ENCODE data around the gene MVP. TPM values are rescaled to one million over a fixed set of nuclear protein-coding genes. Genes with fewer than 3 reads are reported as not detected.

MVP gene
- total RNA-seq, 6 experiments from 2014 or later = 37.4 to 112 (median 77.8) TPM

DNA sequence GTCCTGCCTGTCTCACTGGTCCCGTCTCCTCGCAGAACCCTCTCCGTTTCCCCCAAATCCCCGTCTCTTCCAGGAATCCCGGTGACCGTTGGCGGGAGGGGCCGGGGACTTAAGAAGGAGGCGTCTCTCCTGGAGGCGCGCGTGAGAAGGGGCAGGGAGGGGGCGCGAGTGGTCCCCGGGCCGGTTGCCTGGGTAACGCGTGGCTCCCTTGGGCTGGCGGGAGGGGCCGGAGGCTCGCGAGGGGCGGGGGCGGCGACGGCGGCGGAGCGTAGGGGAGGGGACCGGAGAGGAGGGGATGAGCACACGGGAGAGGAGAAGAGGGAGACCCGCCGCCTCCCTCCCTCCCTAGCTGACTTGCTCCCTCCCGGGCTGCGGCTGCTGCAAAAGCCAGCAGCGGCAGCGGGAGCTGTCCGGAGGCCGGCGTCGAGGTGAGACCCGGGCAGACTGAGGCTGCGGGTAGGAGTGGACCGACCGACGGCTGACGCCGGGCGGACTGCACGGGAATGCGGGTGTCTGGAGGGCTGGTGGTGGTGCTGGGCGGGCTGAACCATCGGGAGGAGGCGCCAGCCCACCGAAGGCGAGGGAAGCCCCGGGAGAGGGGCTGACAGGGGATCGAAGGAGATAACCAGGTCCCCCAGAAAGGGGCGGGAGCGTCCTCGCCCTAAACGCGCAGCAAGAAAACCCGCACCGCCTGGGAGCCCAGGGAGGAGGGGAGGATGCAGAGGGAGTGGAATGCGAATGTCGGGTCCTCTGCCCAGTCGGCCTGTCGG, 8.2 kb upstream of the MVP start, which contains the start of gene PRRT2:
PRRT2 (plus strand) TSS at position 298 of the 770 bp plus-strand sequence. CDS start 862 bp downstream, outside the sequence.
- Histone ChIP-seq H3K27ac (peak within 1 kb of the TSS; percentile 76 to 80 (median 78)), H3K9me3 (no peaks in the 10 kb centered on the region), H3K36me3 (peaks cover 0 to 10% (median 0%) of the 10 kb centered on the region in 4 donors), H3K4me1 (peaks cover 0 to 30% (median 6%) of the 10 kb centered on the region in 4 donors), H3K27me3 (no peaks in the 10 kb centered on the region), H3K4me3 (peak within 1 kb of the TSS; percentile 32 to 60 (median 44))
- ATAC-seq (no peak), DNase-seq (peak in 2 of 3 donors; percentile 57 to 62)
- TF ChIP-seq, protein P1, sequence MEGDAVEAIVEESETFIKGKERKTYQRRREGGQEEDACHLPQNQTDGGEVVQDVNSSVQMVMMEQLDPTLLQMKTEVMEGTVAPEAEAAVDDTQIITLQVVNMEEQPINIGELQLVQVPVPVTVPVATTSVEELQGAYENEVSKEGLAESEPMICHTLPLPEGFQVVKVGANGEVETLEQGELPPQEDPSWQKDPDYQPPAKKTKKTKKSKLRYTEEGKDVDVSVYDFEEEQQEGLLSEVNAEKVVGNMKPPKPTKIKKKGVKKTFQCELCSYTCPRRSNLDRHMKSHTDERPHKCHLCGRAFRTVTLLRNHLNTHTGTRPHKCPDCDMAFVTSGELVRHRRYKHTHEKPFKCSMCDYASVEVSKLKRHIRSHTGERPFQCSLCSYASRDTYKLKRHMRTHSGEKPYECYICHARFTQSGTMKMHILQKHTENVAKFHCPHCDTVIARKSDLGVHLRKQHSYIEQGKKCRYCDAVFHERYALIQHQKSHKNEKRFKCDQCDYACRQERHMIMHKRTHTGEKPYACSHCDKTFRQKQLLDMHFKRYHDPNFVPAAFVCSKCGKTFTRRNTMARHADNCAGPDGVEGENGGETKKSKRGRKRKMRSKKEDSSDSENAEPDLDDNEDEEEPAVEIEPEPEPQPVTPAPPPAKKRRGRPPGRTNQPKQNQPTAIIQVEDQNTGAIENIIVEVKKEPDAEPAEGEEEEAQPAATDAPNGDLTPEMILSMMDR (IDR thresholded peaks at IDR 0.05) = no peak
- intact Hi-C loops (cut with DNase I) = loop anchor here in 1 of 2 donors (5.0 to 10.0 kb wide), 2 partner anchors 35 to 183 kb away; partner anchors contain the start of genes HIRIP3 and INO80E
- 20% methylated on average over 27 of the region's 69 CpGs for WGBS (ENCODE audit: insufficient coverage, low coverage, low lambda C conversion rate, missing lambda C conversion rate)

DNA sequence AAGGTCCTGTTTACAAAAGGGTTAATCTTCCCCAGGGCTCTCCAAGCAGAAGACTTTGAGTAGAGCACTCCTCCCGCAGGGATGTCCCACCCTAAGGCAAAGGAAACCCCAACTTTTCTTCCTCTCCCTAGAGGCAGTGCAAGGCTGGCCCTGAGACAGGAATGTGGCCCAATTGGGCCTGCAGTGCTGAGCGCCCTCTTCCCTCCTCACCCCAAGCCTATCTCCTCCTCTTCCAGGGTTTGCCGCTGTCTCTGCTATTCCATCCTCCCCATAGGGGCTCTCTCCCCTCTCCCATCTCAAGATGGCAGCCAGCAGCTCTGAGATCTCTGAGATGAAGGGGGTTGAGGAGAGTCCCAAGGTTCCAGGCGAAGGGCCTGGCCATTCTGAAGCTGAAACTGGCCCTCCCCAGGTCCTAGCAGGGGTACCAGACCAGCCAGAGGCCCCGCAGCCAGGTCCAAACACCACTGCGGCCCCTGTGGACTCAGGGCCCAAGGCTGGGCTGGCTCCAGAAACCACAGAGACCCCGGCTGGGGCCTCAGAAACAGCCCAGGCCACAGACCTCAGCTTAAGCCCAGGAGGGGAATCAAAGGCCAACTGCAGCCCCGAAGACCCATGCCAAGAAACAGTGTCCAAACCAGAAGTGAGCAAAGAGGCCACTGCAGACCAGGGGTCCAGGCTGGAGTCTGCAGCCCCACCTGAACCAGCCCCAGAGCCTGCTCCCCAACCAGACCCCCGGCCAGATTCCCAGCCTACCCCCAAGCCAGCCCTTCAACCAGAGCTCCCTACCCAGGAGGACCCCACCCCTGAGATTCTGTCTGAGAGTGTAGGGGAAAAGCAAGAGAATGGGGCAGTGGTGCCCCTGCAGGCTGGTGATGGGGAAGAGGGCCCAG, 7.3 kb upstream of the MVP start:
- intact Hi-C loops (cut with DNase I) = loop anchor here in 1 of 2 donors (5.0 to 10.0 kb wide), 2 partner anchors 34 to 182 kb away; partner anchors contain the start of genes HIRIP3 and INO80E
- WGBS (ENCODE audit: insufficient coverage, low coverage, low lambda C conversion rate, missing lambda C conversion rate) = 83% methylated on average over 3 of the region's 9 CpGs
- H3K27me3 ChIP-seq = no peaks in the 10 kb centered on the region
- no peak overlapping the region for H3K4me3 ChIP-seq
- ATAC-seq = no peak
- peak in 1 of 3 donors; percentile 50 for DNase-seq
- peaks cover 2 to 32% (median 7%) of the 10 kb centered on the region in 4 donors for H3K4me1 ChIP-seq
- H3K36me3 ChIP-seq = peaks cover 0 to 10% (median 0%) of the 10 kb centered on the region in 4 donors
- H3K9me3 ChIP-seq = no peaks in the 10 kb centered on the region
- TF ChIP-seq, protein P1 (IDR thresholded peaks at IDR 0.05) = no peak
- no peak overlapping the region for H3K27ac ChIP-seq

DNA sequence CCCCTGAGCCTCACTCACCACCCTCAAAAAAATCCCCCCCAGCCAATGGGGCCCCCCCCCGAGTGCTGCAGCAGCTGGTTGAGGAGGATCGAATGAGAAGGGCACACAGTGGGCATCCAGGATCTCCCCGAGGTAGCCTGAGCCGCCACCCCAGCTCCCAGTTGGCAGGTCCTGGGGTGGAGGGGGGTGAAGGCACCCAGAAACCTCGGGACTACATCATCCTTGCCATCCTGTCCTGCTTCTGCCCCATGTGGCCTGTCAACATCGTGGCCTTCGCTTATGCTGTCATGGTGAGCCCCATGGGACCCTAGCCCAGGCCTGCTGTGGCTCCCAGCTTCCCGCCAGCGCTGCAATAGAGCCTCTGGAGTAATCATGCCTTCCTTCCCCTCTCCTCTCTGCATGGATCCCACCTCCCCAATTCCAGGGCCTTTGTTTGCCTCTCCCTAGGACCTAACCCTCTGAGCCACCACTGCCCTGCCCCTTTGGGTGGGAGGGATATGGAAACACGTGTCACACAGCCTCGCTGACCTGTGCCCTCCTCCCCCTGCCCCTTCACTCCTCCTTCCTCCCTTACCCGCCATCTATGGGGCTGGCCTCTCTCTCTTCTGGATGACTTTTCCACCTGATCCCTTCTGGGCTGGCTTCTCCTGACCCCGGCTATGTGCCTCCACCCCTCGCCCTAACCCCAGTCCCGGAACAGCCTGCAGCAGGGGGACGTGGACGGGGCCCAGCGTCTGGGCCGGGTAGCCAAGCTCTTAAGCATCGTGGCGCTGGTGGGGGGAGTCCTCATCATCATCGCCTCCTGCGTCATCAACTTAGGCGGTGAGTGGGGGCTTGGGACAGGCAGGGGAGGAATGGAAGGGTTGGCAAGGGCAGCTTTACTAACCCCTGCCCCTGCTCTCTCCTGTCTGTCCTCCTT, 6.4 kb upstream of the MVP start:
- Histone ChIP-seq H3K27me3 (no peaks in the 10 kb centered on the region), H3K27ac (no peak overlapping the region), H3K4me3 (no peak overlapping the region), H3K4me1 (peaks cover 0 to 32% (median 7%) of the 10 kb centered on the region in 4 donors), H3K36me3 (peaks cover 0 to 9% (median 0%) of the 10 kb centered on the region in 4 donors), H3K9me3 (no peaks in the 10 kb centered on the region)
- intact Hi-C loops (cut with DNase I) = loop anchor here in 1 of 2 donors (5.0 to 10.0 kb wide), 2 partner anchors 33 to 181 kb away; partner anchors contain the start of genes HIRIP3 and INO80E
- ATAC-seq (no peak), DNase-seq (no peak)
- 83% methylated on average over 15 of the region's 24 CpGs for WGBS (ENCODE audit: insufficient coverage, low coverage, low lambda C conversion rate, missing lambda C conversion rate)
- no peak for TF ChIP-seq POLR2A (IDR thresholded peaks at IDR 0.05)
- TF ChIP-seq, protein P1 (IDR thresholded peaks at IDR 0.05) = no peak
